ENCODE data around the gene SLC43A3.
A peak's percentile ranks its signal among the peaks of the same experiment; 100 is the strongest.

Gene SLC43A3

GRCh38 chr11:57426929-57427726, at the start of gene SLC43A3:
Gene SLC43A3, minus strand, starts transcription at chr11:57427121. Its CDS starts 949 bp downstream, at chr11:57426172.
- peak; percentile 50 to 77 for DNase-seq (ENCODE audit: low read depth in 2 of 2)

GRCh38 chr11:57476047-57476756, 49.3 kb upstream of the SLC43A3 start:
- no peak for DNase-seq (ENCODE audit: low read depth in 2 of 2)

- DNase-seq (ENCODE audit: low read depth in 2 of 2), result no peak
Measured at GRCh38 chr11:57475671-57476046, 48.7 kb upstream of the SLC43A3 start.

- no peak for DNase-seq (ENCODE audit: low read depth in 2 of 2)
Measured at GRCh38 chr11:57475191-57475590, 48.3 kb upstream of the SLC43A3 start.

- DNase-seq (ENCODE audit: low read depth in 2 of 2), result no peak
Measured at GRCh38 chr11:57474803-57475115, 47.8 kb upstream of the SLC43A3 start.

- peak in 1 of 2 donors; percentile 45 for DNase-seq (ENCODE audit: low read depth in 2 of 2)
Measured at GRCh38 chr11:57474017-57474802, 47.3 kb upstream of the SLC43A3 start.

GRCh38 chr11:57473285-57473841, 46.4 kb upstream of the SLC43A3 start:
- DNase-seq (ENCODE audit: low read depth in 2 of 2), result no peak

- no peak for DNase-seq (ENCODE audit: low read depth in 2 of 2)
Measured at GRCh38 chr11:57471496-57471895, 44.6 kb upstream of the SLC43A3 start.

GRCh38 chr11:57469268-57469667, 42.3 kb upstream of the SLC43A3 start:
- DNase-seq (ENCODE audit: low read depth in 2 of 2), result no peak

- no peak for DNase-seq (ENCODE audit: low read depth in 2 of 2)
Measured at GRCh38 chr11:57468276-57468675, 41.4 kb upstream of the SLC43A3 start.

- DNase-seq (ENCODE audit: low read depth in 2 of 2), result no peak
Measured at GRCh38 chr11:57467508-57468157, 40.7 kb upstream of the SLC43A3 start.

GRCh38 chr11:57466680-57467079, 39.8 kb upstream of the SLC43A3 start:
- no peak for DNase-seq (ENCODE audit: low read depth in 2 of 2)

- no peak for DNase-seq (ENCODE audit: low read depth in 2 of 2)
Measured at GRCh38 chr11:57464539-57465181, 37.7 kb upstream of the SLC43A3 start.

GRCh38 chr11:57463671-57464538, 37.0 kb upstream of the SLC43A3 start:
- no peak for DNase-seq (ENCODE audit: low read depth in 2 of 2)

- no peak for DNase-seq (ENCODE audit: low read depth in 2 of 2)
Measured at GRCh38 chr11:57462597-57462996, 35.7 kb upstream of the SLC43A3 start.

- DNase-seq (ENCODE audit: low read depth in 2 of 2), result no peak
Measured at GRCh38 chr11:57461841-57462489, 35.0 kb upstream of the SLC43A3 start.

GRCh38 chr11:57460758-57461749, 34.1 kb upstream of the SLC43A3 start:
- no peak for DNase-seq (ENCODE audit: low read depth in 2 of 2)

- DNase-seq (ENCODE audit: low read depth in 2 of 2), result no peak
Measured at GRCh38 chr11:57460022-57460757, 33.3 kb upstream of the SLC43A3 start, which contains the start of gene RTN4RL2. Gene RTN4RL2, plus strand, starts transcription at chr11:57460528. Its CDS starts 338 bp downstream, at chr11:57460866.

All from stimulated activated CD8-positive, alpha-beta memory T cell treated with anti-CD3 and anti-CD28 coated beads, Interleukin-7, amount 100 ng/mL, for 4 hours (primary cell).